GM21825 (cell line): ENCODE data around the gene NEIL1.
"Not testable (repeated sequence)": the region's sequence is repeated elsewhere in the genome, so short reads cannot be mapped to it uniquely, and the experiment has no call there.

Experiments used
- ATAC-seq: cut with Tn5 transposase; IDR thresholded peaks from one replicate; pipeline ENCODE4 v1.9.1; 2021; ENCODE audit warnings: mild to moderate bottlenecking, moderate library complexity; ENCODE audit not compliant: unreplicated experiment

Gene NEIL1

GRCh38 chr15:75332093-75332492, 14.7 kb upstream of the NEIL1 start:
- ATAC-seq, result not testable (repeated sequence)

GRCh38 chr15:75333654-75334419, 13.0 kb upstream of the NEIL1 start:
- ATAC-seq, result not testable (repeated sequence)

GRCh38 chr15:75335313-75335704, 11.5 kb upstream of the NEIL1 start:
- no peak for ATAC-seq

- ATAC-seq, result peak; percentile 58
Observed at GRCh38 chr15:75335705-75336355, 11.0 kb upstream of the NEIL1 start, which contains the start of gene COMMD4. COMMD4 (plus strand) TSS chr15:75336063; CDS start chr15:75336090, 27 bp downstream.

- no peak for ATAC-seq
Observed at GRCh38 chr15:75338661-75339240, 8.1 kb upstream of the NEIL1 start.

GRCh38 chr15:75339531-75340240, 7.2 kb upstream of the NEIL1 start:
- no peak for ATAC-seq

GRCh38 chr15:75342221-75342620, 4.6 kb upstream of the NEIL1 start:
- ATAC-seq, result no peak

GRCh38 chr15:75343953-75344352, 2.9 kb upstream of the NEIL1 start:
- ATAC-seq, result not testable (repeated sequence)

GRCh38 chr15:75347222-75348033, 589 bp downstream of the NEIL1 start:
- no peak for ATAC-seq

GRCh38 chr15:75348034-75348561, 1.3 kb downstream of the NEIL1 start:
- ATAC-seq, result no peak

- no peak for ATAC-seq
Observed at GRCh38 chr15:75348562-75349350, 1.9 kb downstream of the NEIL1 start.

- ATAC-seq, result not testable (repeated sequence)
Observed at GRCh38 chr15:75349351-75349669, 2.5 kb downstream of the NEIL1 start.

GRCh38 chr15:75349851-75350588, 3.2 kb downstream of the NEIL1 start:
- peak; percentile 43 for ATAC-seq

- ATAC-seq, result no peak
Observed at GRCh38 chr15:75350601-75351361, 3.9 kb downstream of the NEIL1 start.

- ATAC-seq, result no peak
Observed at GRCh38 chr15:75352186-75353080, 5.6 kb downstream of the NEIL1 start.

GRCh38 chr15:75353604-75354003, 6.8 kb downstream of the NEIL1 start:
- ATAC-seq, result no peak

- no peak for ATAC-seq
Observed at GRCh38 chr15:75354454-75354853, 7.6 kb downstream of the NEIL1 start.
